HepG2 (cell line): Measurements from ENCODE around the gene SYCP2.

ENCODE experiments used
- ATF7-NPFF ChIP-seq: sonication (generic); formaldehyde crosslinking; IDR thresholded peaks from 2 replicates; pipeline ENCODE4 v1.8.1; 2023; ENCODE audit warnings: mild to moderate bottlenecking, low read depth, missing genetic modification reagents, moderate library complexity
- ATM ChIP-seq: fragments of 450-650 bp; IDR thresholded peaks from 2 replicates; pipeline ENCODE4 v1.7.1; 2017; ENCODE audit warnings: mild to moderate bottlenecking, borderline replicate concordance
- BCL6 ChIP-seq: IDR thresholded peaks from 2 replicates; pipeline ENCODE4 v1.6.1; 2016; ENCODE audit warnings: missing genetic modification reagents, missing compliant biosample characterization
- DMAP1 ChIP-seq: IDR thresholded peaks from 2 replicates; pipeline ENCODE4 v1.6.1; 2016
- FLYWCH1 ChIP-seq: sonication (generic); formaldehyde crosslinking; IDR thresholded peaks from 2 replicates; pipeline ENCODE4 v1.8.1; 2023; ENCODE audit warnings: mild to moderate bottlenecking, missing genetic modification reagents
- JUN ChIP-seq: sonication (generic); formaldehyde crosslinking; IDR thresholded peaks from 2 replicates; pipeline ENCODE4 v1.4.0; 2020; ENCODE audit warnings: mild to moderate bottlenecking, missing genetic modification reagents
- MTF1 ChIP-seq: sonication (generic); formaldehyde crosslinking; IDR thresholded peaks from 2 replicates; pipeline ENCODE4 v1.5.0; 2020; ENCODE audit warnings: missing genetic modification reagents
- POLR2AphosphoS2 ChIP-seq: IDR thresholded peaks from 2 replicates; pipeline ENCODE4 v1.6.1; 2011; ENCODE audit warnings: low read depth, low read length, improper control_type of control experiment
- REST ChIP-seq, 2 experiments: IDR thresholded peaks; 2 replicates each; pipeline ENCODE4 v1.6.1; 2011 to 2012; ENCODE audit warnings: low read length in 2 of 2, borderline replicate concordance in 1 of 2, low read depth in 1 of 2, mild to moderate bottlenecking in 1 of 2, moderate library complexity in 1 of 2
- SIX1 ChIP-seq: sonication (generic); formaldehyde crosslinking; IDR thresholded peaks from 2 replicates; pipeline ENCODE4 v1.4.0; 2020; ENCODE audit warnings: missing genetic modification reagents, borderline replicate concordance
- YY1 ChIP-seq: IDR thresholded peaks from 2 replicates; pipeline ENCODE4 v1.6.1; 2011; ENCODE audit warnings: low read length, low read depth, moderate library complexity, mild to moderate bottlenecking; ENCODE audit not compliant: insufficient read depth, insufficient replicate concordance
- ZNF263 ChIP-seq: sonication (generic); formaldehyde crosslinking; IDR thresholded peaks from 2 replicates; pipeline ENCODE4 v1.4.0; 2020; ENCODE audit warnings: missing genetic modification reagents
- ZNF274 ChIP-seq: sonication (generic); formaldehyde crosslinking; IDR thresholded peaks from 2 replicates; pipeline ENCODE4 v1.5.1; 2020; ENCODE audit warnings: mild to moderate bottlenecking, missing genetic modification reagents
- ZNF570 ChIP-seq: sonication (generic); formaldehyde crosslinking; IDR thresholded peaks from 2 replicates; pipeline ENCODE4 v1.4.0; 2020; ENCODE audit warnings: mild to moderate bottlenecking, missing genetic modification reagents, borderline replicate concordance

- TF ChIP-seq FLYWCH1 (CRISPR knock-in tag), result no peak
- TF ChIP-seq YY1, result no peak
- TF ChIP-seq ZNF570 (CRISPR knock-in tag), result no peak
- TF ChIP-seq ZNF263, result no peak
- TF ChIP-seq SIX1, result no peak
- TF ChIP-seq POLR2AphosphoS2, result no peak
- no peak for TF ChIP-seq JUN
- no peak for TF ChIP-seq DMAP1 (CRISPR knock-in tag)
- TF ChIP-seq REST (IDR thresholded peaks at IDR 0.05; ENCODE audit: borderline replicate concordance in 1 of 2, low read depth in 1 of 2, low read length in 2 of 2), result no peak
- no peak for TF ChIP-seq BCL6 (CRISPR knock-in tag)
- TF ChIP-seq ATM, result no peak
- no peak; the same call in 1 of the 2 replicates for TF ChIP-seq ZNF274 (CRISPR knock-in tag)
- TF ChIP-seq ATF7-NPFF, result no peak
- no peak for TF ChIP-seq MTF1 (CRISPR knock-in tag)
These were observed 5.8 kb upstream of the SYCP2 start for GRCh38 chr20:59939052-59939878.
